ENCODE results near the gene D2HGDH. TPM values are rescaled to one million over a fixed set of nuclear protein-coding genes. Genes with fewer than 3 reads are reported as not detected.
"Not testable (repeated sequence)": the region's sequence is repeated elsewhere in the genome, so short reads cannot be mapped to it uniquely, and the experiment has no call there.

The D2HGDH gene
- total RNA-seq, 1 donor from 2014 or later: 34.8 TPM

DNA sequence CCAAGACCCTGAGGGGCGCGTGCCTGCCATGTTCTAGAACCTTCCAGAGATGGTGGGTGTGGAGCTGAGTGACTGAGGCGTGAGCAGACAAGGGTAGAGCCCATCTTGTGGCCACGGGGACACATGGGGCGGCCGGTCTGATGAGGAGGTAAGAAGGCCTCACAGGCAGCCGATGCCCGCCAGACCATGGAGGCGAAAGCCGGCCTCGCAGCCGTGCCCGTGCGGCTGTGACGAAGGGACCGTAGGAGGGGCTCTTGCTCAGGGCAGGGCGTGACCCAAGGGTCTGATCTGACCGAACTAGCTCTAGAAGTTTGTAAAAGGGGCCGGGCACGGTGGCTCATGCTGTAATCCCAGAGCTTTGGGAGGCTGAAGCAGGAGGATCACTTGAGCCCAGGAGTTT, 19.6 kb downstream of the D2HGDH start:
- H3K4me1 Mint-ChIP-seq (ENCODE audit: low read depth): no peaks in the 10 kb centered on the region
- H3K9me3 Mint-ChIP-seq (ENCODE audit: low read depth): no peaks in the 10 kb centered on the region
- TF ChIP-seq, protein P1, sequence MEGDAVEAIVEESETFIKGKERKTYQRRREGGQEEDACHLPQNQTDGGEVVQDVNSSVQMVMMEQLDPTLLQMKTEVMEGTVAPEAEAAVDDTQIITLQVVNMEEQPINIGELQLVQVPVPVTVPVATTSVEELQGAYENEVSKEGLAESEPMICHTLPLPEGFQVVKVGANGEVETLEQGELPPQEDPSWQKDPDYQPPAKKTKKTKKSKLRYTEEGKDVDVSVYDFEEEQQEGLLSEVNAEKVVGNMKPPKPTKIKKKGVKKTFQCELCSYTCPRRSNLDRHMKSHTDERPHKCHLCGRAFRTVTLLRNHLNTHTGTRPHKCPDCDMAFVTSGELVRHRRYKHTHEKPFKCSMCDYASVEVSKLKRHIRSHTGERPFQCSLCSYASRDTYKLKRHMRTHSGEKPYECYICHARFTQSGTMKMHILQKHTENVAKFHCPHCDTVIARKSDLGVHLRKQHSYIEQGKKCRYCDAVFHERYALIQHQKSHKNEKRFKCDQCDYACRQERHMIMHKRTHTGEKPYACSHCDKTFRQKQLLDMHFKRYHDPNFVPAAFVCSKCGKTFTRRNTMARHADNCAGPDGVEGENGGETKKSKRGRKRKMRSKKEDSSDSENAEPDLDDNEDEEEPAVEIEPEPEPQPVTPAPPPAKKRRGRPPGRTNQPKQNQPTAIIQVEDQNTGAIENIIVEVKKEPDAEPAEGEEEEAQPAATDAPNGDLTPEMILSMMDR (IDR thresholded peaks at IDR 0.05; ENCODE audit: unreplicated experiment): no peak
- no peaks in the 10 kb centered on the region for H3K27me3 Mint-ChIP-seq
- H3K27ac Mint-ChIP-seq: no peak overlapping the region
- DNase-seq (ENCODE audit: low spot score, unreplicated experiment): no peak
- peaks cover 5% of the 10 kb centered on the region for H3K36me3 Mint-ChIP-seq (ENCODE audit: insufficient read depth)
- no peak overlapping the region for H3K4me3 Mint-ChIP-seq (ENCODE audit: low read depth)

DNA sequence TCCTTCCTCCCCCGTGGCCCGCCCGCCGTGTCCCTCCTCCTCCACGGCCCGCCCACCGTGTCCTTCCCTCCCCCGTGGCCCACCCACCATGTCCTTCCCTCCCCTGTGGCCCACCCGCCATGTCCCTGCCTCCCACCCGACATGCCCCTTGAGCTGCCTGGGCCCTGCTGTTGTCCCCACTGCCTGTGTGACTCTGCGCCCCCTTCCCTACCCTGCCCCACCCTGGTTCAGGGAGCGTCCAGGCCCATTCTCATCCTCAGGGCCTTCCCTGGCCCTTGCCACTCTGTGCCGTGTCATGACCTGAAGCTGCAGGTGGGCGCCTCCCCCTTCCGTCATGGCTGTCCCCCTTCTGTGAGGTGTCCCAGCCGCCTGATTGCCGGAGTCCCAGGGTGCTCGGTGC, 20.7 kb downstream of the D2HGDH start:
- H3K9me3 Mint-ChIP-seq (ENCODE audit: low read depth): no peaks in the 10 kb centered on the region
- H3K27ac Mint-ChIP-seq: no peak overlapping the region

DNA sequence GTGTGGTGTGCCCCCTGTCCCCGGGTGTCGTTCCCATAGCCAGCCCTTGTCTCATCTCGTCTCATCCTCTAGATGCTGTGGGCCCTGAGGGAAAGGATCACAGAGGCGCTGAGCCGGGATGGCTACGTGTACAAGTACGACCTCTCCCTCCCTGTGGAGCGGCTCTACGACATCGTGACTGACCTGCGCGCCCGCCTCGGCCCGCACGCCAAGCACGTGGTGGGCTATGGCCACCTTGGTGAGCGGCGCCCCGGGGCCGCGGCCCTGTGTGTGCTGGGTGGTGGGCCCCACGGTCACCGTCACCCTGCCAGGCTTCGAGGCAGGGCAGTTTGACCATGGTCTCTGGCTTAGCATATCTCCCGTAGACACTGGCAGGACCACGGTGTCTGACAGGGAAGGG, 21.3 kb downstream of the D2HGDH start:
- Mint-ChIP-seq H3K27ac (no peak overlapping the region), H3K9me3 (ENCODE audit: low read depth) (peaks cover 2% of the 10 kb centered on the region), H3K4me3 (ENCODE audit: low read depth) (no peak overlapping the region), H3K27me3 (no peaks in the 10 kb centered on the region), H3K36me3 (ENCODE audit: insufficient read depth) (peaks cover 10% of the 10 kb centered on the region), H3K4me1 (ENCODE audit: low read depth) (no peaks in the 10 kb centered on the region)
- TF ChIP-seq, protein P1 (IDR thresholded peaks at IDR 0.05; ENCODE audit: unreplicated experiment): no peak
- no peak for DNase-seq (ENCODE audit: low spot score, unreplicated experiment)

More for the DNA sequence above, 20.7 kb downstream of the D2HGDH start:
- Mint-ChIP-seq H3K36me3 (ENCODE audit: insufficient read depth) (peaks cover 8% of the 10 kb centered on the region), H3K4me3 (ENCODE audit: low read depth) (no peak overlapping the region), H3K27me3 (no peaks in the 10 kb centered on the region), H3K4me1 (ENCODE audit: low read depth) (no peaks in the 10 kb centered on the region)
- TF ChIP-seq, protein P1 (IDR thresholded peaks at IDR 0.05; ENCODE audit: unreplicated experiment): no peak
- DNase-seq (ENCODE audit: low spot score, unreplicated experiment): no peak

DNA sequence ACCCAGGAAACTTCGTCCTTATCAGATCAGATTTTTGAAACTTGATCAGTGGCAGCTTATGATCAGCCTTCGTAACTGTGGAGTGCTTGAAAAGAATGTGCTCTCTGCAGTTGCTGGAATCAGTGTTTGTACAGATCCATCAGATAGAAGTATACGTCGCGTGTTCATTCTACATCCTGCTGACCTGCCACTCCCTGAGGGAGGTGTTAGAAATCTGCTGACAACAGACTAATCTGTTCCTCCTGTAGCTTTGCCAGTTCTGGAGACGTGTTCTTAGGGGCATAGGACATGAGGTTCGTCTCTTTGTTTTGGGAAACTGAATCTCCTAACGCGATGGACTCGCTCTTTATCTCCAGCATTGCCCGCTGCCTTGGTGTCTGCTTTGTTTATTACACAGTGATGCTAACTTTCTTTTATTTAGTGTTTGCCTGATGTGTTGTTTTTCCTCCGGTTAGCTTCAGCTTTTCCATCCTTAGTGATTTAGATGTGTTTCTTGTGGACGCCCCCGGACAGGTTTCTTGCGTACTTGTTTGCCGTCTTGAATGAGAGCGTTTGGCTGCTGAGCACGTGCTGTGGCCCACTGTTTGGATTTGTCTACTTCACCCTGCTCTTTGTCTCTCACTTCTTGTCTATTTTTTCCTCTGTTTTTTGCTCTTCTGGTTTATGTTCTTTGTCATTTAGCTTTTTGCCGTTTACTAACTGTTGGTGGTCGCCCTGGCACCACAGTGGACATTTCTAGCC, 24.8 kb downstream of the D2HGDH start:
- Mint-ChIP-seq H3K27ac (peak overlapping the region; percentile 58), H3K27me3 (no peaks in the 10 kb centered on the region), H3K36me3 (ENCODE audit: insufficient read depth) (peaks cover 18% of the 10 kb centered on the region), H3K4me3 (ENCODE audit: low read depth) (no peak overlapping the region), H3K4me1 (ENCODE audit: low read depth) (peaks cover 4% of the 10 kb centered on the region), H3K9me3 (ENCODE audit: low read depth) (peaks cover 4% of the 10 kb centered on the region)
- DNase-seq (ENCODE audit: low spot score, unreplicated experiment): no peak
- TF ChIP-seq, protein P1 (IDR thresholded peaks at IDR 0.05; ENCODE audit: unreplicated experiment): no peak

DNA sequence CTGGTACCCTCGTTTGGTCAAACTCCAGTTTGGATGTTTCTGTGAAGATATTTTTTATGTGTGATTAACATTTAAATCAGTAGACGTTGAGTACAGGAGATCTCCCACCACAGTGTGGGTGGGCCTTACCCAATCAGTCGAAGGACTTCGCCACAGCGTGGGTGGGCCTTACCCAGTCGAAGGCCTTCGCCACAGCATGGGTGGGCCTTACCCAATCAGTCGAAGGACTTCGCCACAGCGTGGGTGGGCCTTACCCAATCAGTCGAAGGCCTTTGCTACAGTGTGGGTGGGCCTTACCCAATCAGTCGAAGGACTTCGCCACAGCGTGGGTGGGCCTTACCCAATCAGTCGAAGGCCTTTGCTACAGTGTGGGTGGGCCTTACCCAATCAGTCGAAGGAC, 25.5 kb downstream of the D2HGDH start:
- Mint-ChIP-seq H3K27ac (peak overlapping the region; percentile 58), H3K36me3 (ENCODE audit: insufficient read depth) (peaks cover 18% of the 10 kb centered on the region)
- not testable (repeated sequence) for H3K27me3 Mint-ChIP-seq; H3K4me1 Mint-ChIP-seq (ENCODE audit: low read depth); H3K4me3 Mint-ChIP-seq (ENCODE audit: low read depth); H3K9me3 Mint-ChIP-seq (ENCODE audit: low read depth); DNase-seq (ENCODE audit: low spot score, unreplicated experiment)

DNA sequence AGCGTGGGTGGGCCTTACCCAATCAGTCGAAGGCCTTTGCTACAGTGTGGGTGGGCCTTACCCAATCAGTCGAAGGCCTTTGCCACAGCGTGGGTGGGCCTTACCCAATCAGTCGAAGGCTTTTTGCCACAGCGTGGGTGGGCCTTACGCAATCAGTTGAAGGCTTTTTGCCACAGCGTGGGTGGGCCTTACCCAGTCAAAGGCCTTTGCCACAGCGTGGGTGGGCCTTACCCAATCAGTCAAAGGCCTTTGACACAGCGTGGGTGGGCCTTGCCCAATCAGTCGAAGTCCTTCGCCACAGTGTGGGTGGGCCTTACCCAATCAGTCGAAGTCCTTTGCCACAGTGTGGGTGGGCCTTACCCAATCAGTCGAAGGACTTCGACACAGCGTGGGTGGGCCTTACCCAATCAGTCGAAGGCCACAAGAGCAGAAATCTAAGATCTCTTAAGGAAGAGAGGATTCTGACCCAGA, 25.9 kb downstream of the D2HGDH start:
- no peak for DNase-seq (ENCODE audit: low spot score, unreplicated experiment)
- Mint-ChIP-seq H3K4me3 (ENCODE audit: low read depth) (no peak overlapping the region), H3K9me3 (ENCODE audit: low read depth) (peaks cover 4% of the 10 kb centered on the region), H3K27ac (no peak overlapping the region), H3K36me3 (ENCODE audit: insufficient read depth) (peaks cover 18% of the 10 kb centered on the region), H3K27me3 (no peaks in the 10 kb centered on the region), H3K4me1 (ENCODE audit: low read depth) (peaks cover 4% of the 10 kb centered on the region)
- TF ChIP-seq, protein P1 (IDR thresholded peaks at IDR 0.05; ENCODE audit: unreplicated experiment): no peak

All from progenitor cell of endocrine pancreas (in vitro differentiated cells).